ENCODE measurements around the gene RTN4R.
A peak's percentile ranks its signal among the peaks of the same experiment; 100 is the strongest.
"Not testable (repeated sequence)": the region's sequence is repeated elsewhere in the genome, so short reads cannot be mapped to it uniquely, and the experiment has no call there.

RTN4R gene

GRCh38 chr22:20289182-20290044, 21.3 kb upstream of the RTN4R start:
- DNase-seq (ENCODE audit: low spot score in 2 of 2); H3K4me1 Mint-ChIP-seq; H3K27me3 Mint-ChIP-seq; H3K4me3 Mint-ChIP-seq; H3K9me3 Mint-ChIP-seq; ATAC-seq (replicated peaks; ENCODE audit: extremely low read depth, poor library complexity, severe bottlenecking); H3K27ac Mint-ChIP-seq (ENCODE audit: low read depth); H3K36me3 Mint-ChIP-seq (ENCODE audit: insufficient read depth): not testable (repeated sequence)

DNA sequence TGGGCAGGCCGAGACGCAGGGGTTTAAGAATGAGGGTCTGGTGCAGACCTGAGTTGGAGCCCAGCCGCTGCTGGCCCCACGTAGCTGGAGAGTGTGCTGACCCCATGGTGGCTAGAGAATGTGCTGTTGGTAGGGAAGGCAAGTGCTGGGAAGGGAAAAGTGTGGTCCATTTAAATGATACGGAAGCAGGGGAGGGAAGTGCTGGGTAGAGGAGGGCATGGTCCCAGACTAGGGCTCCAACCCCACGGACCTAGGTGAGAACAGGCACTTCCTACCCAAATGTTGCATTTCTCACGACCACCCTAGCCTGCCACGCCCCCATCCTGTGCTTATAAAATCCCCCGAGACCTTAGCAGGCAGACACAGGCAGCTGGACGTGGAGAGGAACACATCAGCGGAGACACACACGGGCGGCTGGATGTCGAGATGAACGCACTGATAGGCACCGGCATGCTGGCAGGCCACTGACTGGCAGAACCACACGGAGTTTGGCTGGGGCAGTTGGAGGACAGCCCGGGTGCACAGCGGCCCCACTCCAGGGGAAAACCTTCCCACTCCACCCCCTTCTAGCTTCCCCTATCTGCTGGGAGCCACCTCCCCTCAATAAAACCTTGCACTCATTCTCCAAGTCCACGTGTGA, 18.8 kb upstream of the RTN4R start:
- not testable (repeated sequence) for H3K4me1 Mint-ChIP-seq; H3K27me3 Mint-ChIP-seq; H3K4me3 Mint-ChIP-seq; DNase-seq (ENCODE audit: low spot score in 2 of 2); ATAC-seq (replicated peaks; ENCODE audit: extremely low read depth, poor library complexity, severe bottlenecking); H3K36me3 Mint-ChIP-seq (ENCODE audit: insufficient read depth); H3K9me3 Mint-ChIP-seq; H3K27ac Mint-ChIP-seq (ENCODE audit: low read depth)

DNA sequence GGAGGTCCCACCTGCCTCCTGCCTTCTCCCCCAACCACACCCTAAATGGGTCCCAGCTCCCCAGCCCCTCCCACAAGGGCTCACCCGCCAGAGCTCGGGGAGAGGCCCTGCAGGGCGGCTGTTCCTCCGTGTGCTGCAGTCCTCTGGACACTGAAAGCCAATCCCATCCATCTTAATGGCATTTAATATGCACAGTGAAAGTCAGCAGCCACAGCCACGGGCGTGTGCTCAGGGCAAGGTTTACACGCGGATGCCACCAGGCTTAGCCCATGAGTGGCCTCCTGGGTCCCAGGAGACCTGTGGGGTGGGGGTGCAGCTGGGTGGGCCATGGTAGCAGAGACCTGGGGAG, 18.2 kb upstream of the RTN4R start:
- H3K4me1 Mint-ChIP-seq, result not testable (repeated sequence)

DNA sequence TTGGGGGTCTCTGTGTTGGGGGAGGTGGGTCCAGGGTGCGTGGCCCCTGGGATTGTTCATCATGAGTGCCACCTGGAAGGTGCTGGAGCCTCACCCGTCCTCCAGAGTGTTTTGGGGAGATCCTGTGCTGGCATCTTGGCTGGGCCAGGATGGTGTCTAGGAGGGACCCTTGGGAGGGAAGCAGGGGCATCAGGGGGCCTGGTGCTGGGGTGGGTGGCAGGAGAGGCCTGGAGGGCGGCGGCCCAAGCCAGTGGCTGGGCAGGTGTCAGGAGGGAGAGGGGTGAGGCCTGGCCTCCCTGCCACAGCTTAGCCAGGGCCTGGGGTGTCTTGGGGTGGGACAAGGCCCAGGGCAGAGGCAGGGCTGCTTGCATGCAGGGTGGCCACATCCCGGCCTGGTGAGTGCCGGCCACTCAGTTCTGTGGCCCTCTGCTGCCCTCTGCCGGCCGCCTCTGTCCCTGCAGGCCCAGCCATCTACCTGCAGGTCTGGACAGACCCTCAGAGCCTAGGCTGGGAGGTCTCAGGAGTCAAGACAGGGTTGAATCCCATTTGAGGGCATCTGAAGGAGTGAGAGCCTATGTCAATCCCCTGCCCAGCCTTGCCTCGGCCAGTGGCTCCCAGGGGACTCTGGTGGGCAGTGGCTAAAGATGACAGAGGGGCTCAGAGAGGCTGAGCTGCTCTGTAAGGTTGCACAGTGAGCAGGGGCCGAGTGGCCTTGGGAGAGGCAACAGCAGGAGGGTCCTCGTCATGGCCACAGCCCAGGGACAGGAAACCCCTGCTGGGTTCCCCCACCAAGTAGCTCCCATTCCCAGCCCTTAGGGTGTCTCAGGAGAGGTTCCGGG, 17.6 kb upstream of the RTN4R start:
- not testable (repeated sequence) for H3K4me3 Mint-ChIP-seq; H3K36me3 Mint-ChIP-seq (ENCODE audit: insufficient read depth); H3K4me1 Mint-ChIP-seq; H3K27me3 Mint-ChIP-seq; H3K9me3 Mint-ChIP-seq; H3K27ac Mint-ChIP-seq (ENCODE audit: low read depth)
- ATAC-seq (replicated peaks; ENCODE audit: extremely low read depth, poor library complexity, severe bottlenecking) (peak; percentile 71), DNase-seq (ENCODE audit: low spot score in 2 of 2) (peak; percentile 66 to 83)

More for the DNA sequence above, 18.2 kb upstream of the RTN4R start:
- not testable (repeated sequence) for H3K4me3 Mint-ChIP-seq; H3K9me3 Mint-ChIP-seq; H3K27me3 Mint-ChIP-seq; H3K27ac Mint-ChIP-seq (ENCODE audit: low read depth); ATAC-seq (replicated peaks; ENCODE audit: extremely low read depth, poor library complexity, severe bottlenecking); DNase-seq (ENCODE audit: low spot score in 2 of 2); H3K36me3 Mint-ChIP-seq (ENCODE audit: insufficient read depth)

GRCh38 chr22:20284471-20285086, 16.5 kb upstream of the RTN4R start:
- Mint-ChIP-seq H3K4me3 (no peak overlapping the region), H3K36me3 (ENCODE audit: insufficient read depth) (peaks cover 3% of the 10 kb centered on the region), H3K4me1 (no peaks in the 10 kb centered on the region), H3K9me3 (no peaks in the 10 kb centered on the region), H3K27me3 (peaks cover 7% of the 10 kb centered on the region), H3K27ac (ENCODE audit: low read depth) (no peak overlapping the region)
- ATAC-seq (replicated peaks; ENCODE audit: extremely low read depth, poor library complexity, severe bottlenecking), result no peak
- no peak for DNase-seq (ENCODE audit: low spot score in 2 of 2)

- Mint-ChIP-seq H3K27ac (ENCODE audit: low read depth) (no peak overlapping the region), H3K27me3 (peaks cover 7% of the 10 kb centered on the region), H3K4me3 (no peak overlapping the region), H3K36me3 (ENCODE audit: insufficient read depth) (peaks cover 3% of the 10 kb centered on the region), H3K4me1 (no peaks in the 10 kb centered on the region), H3K9me3 (no peaks in the 10 kb centered on the region)
- DNase-seq (ENCODE audit: low spot score in 2 of 2), result no peak
- ATAC-seq (replicated peaks; ENCODE audit: extremely low read depth, poor library complexity, severe bottlenecking), result no peak
Measured at GRCh38 chr22:20283674-20284066, 15.6 kb upstream of the RTN4R start.

- DNase-seq (ENCODE audit: low spot score in 2 of 2) (no peak), ATAC-seq (replicated peaks; ENCODE audit: extremely low read depth, poor library complexity, severe bottlenecking) (no peak)
- no peak overlapping the region for H3K27ac Mint-ChIP-seq (ENCODE audit: low read depth)
- H3K9me3 Mint-ChIP-seq, result no peaks in the 10 kb centered on the region
- H3K36me3 Mint-ChIP-seq (ENCODE audit: insufficient read depth), result peaks cover 2% of the 10 kb centered on the region
- no peak overlapping the region for H3K4me3 Mint-ChIP-seq
- peaks cover 7% of the 10 kb centered on the region for H3K27me3 Mint-ChIP-seq
- no peaks in the 10 kb centered on the region for H3K4me1 Mint-ChIP-seq
Measured at GRCh38 chr22:20282901-20283673, 15.0 kb upstream of the RTN4R start.

DNA sequence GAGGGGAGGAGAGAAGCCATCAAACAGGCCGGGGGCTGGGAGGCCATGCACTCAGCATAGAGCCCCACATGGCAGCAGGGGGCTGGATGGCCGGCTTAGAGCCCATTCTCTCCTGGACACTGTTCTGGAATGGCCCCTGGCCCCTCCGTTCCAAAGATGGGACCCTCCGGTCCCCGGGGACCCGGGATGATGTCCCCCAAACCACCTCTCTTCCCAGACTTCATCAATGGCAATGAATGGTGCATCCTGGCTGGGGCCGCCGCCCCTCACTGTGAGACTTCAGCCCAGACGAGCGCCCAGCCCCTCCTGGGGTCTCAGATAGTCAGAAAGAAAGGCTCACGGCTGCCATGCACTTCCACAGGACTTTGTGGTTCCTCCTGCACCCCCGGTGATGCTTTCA, 13.8 kb upstream of the RTN4R start:
- DNase-seq (ENCODE audit: low spot score in 2 of 2) (no peak), ATAC-seq (replicated peaks; ENCODE audit: extremely low read depth, poor library complexity, severe bottlenecking) (no peak)
- Mint-ChIP-seq H3K4me1 (peaks cover under 1% of the 10 kb centered on the region), H3K4me3 (no peak overlapping the region), H3K27ac (ENCODE audit: low read depth) (no peak overlapping the region), H3K9me3 (no peaks in the 10 kb centered on the region), H3K36me3 (ENCODE audit: insufficient read depth) (peaks cover 2% of the 10 kb centered on the region), H3K27me3 (peaks cover 4% of the 10 kb centered on the region)

DNA sequence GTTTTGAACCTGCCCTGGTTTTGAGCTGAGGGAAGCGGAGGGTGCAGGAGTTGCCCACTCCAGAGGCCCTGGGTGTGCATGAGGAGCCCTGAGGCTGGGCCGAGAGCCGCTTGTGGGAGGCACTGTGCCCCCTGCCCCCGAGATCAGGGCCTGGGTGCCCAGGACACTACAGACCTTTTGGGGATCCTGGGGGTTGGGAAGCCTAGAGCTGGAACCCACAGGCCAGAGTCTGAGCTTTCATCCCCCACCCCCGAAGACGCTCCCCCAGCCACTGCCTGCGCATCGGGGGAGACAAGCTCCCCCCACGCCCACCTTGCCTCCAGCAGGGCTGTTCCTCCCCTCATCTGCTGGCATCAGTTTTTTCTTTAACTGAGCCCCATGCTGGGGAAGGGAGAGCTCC, 13.4 kb upstream of the RTN4R start:
- not testable (repeated sequence) for H3K36me3 Mint-ChIP-seq (ENCODE audit: insufficient read depth); H3K9me3 Mint-ChIP-seq; H3K27ac Mint-ChIP-seq (ENCODE audit: low read depth); DNase-seq (ENCODE audit: low spot score in 2 of 2); H3K4me1 Mint-ChIP-seq; ATAC-seq (replicated peaks; ENCODE audit: extremely low read depth, poor library complexity, severe bottlenecking); H3K4me3 Mint-ChIP-seq; H3K27me3 Mint-ChIP-seq

GRCh38 chr22:20280866-20281265, 12.7 kb upstream of the RTN4R start:
- no peaks in the 10 kb centered on the region for H3K36me3 Mint-ChIP-seq (ENCODE audit: insufficient read depth)
- H3K4me1 Mint-ChIP-seq, result peaks cover 5% of the 10 kb centered on the region
- ATAC-seq (replicated peaks; ENCODE audit: extremely low read depth, poor library complexity, severe bottlenecking), result no peak
- no peak for DNase-seq (ENCODE audit: low spot score in 2 of 2)
- H3K27ac Mint-ChIP-seq (ENCODE audit: low read depth), result no peak overlapping the region
- H3K4me3 Mint-ChIP-seq, result no peak overlapping the region
- no peaks in the 10 kb centered on the region for H3K27me3 Mint-ChIP-seq
- H3K9me3 Mint-ChIP-seq, result no peaks in the 10 kb centered on the region

DNA sequence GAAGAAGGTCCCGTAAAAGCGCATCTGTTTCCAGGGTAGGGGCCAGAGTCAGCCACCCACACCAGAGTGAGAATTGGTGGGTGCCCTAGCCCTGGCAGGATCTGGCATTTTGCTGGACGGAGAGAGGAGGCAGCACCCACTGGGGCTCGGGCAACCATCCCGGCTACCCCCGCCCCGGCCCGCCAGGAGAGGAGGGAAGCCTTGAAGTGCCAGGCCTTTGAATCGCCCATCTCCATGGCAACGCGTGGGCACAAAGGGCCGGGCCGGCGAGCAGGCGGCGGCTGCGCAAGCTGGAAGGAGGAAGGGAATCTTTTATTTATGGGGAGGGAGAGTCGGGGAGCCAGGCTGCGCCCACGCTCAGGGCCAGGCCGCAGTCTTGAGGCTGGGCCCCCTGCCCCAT, 12.0 kb upstream of the RTN4R start:
- H3K4me1 Mint-ChIP-seq; ATAC-seq (replicated peaks; ENCODE audit: extremely low read depth, poor library complexity, severe bottlenecking); H3K36me3 Mint-ChIP-seq (ENCODE audit: insufficient read depth); H3K4me3 Mint-ChIP-seq; DNase-seq (ENCODE audit: low spot score in 2 of 2); H3K27ac Mint-ChIP-seq (ENCODE audit: low read depth); H3K27me3 Mint-ChIP-seq; H3K9me3 Mint-ChIP-seq: not testable (repeated sequence)

DNA sequence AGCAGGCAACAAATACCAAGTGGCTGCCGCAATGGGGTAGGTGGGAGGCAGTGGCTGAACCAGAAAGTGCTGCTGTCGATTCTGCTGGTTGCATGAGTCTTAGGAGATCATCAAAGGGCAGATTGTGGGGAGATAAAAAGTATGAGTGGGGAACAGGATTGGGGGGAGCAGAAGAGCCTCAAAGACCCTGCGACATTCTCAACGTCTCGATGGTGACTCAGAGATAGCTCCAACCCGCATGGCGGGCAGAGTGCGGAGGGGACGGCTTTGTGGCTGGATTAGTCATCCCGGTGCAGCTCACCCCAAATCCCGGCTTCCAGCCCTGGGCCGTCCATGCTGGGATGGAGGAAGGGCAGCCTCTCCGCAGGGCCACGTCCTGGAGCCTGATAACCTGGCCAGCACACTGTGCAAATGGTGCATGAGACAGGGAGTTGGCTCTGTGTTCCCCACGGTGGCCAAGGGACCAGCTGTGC, 11.6 kb upstream of the RTN4R start:
- H3K9me3 Mint-ChIP-seq, result no peaks in the 10 kb centered on the region
- H3K27ac Mint-ChIP-seq (ENCODE audit: low read depth), result no peak overlapping the region
- peaks cover 5% of the 10 kb centered on the region for H3K4me1 Mint-ChIP-seq
- H3K4me3 Mint-ChIP-seq, result no peak overlapping the region
- H3K36me3 Mint-ChIP-seq (ENCODE audit: insufficient read depth), result no peaks in the 10 kb centered on the region
- DNase-seq (ENCODE audit: low spot score in 2 of 2), result no peak
- H3K27me3 Mint-ChIP-seq, result no peaks in the 10 kb centered on the region
- no peak for ATAC-seq (replicated peaks; ENCODE audit: extremely low read depth, poor library complexity, severe bottlenecking)

All from central memory CD8-positive, alpha-beta T cell (primary cell).